Measurements from ENCODE around the gene LYZL6.

LYZL6 gene

DNA sequence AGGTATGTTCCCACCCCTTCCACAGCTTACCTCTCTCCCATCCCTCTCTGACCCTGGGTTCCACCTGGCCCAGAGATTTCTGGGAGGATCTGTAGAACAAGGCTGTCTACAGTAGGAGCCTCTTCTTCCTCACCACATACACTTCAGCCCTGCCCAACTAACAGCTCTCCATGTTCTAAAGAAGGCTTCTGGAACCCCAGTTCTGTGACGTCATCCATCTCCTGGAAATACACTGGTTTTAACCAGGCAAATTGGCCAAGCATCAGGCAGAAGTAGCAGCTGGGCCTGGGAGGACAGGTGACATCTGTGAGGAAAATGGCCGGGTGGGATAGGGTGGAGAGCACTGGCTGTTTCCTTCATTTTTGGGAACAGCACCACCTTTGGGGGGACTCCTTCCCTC lies at the start of gene LYZL6:
Gene LYZL6, minus strand, starts transcription at position 177 of the 400 bp plus-strand sequence. CDS start 4,357 bp downstream, outside the sequence.
- TF ChIP-seq SUZ12 (IDR thresholded peaks at IDR 0.05; ENCODE audit: extremely low read depth, insufficient read depth, insufficient read length) = no peak
- no peak for TF ChIP-seq ZNF274 (IDR thresholded peaks at IDR 0.05; ENCODE audit: low read depth, low read length)
- TF ChIP-seq YY1 (IDR thresholded peaks at IDR 0.05; ENCODE audit: insufficient read depth, insufficient read length) = no peak
- no peak for DNase-seq (ENCODE audit: low read depth, low spot score)
- no peak within 1 kb of the TSS for H3K4me3 ChIP-seq (ENCODE audit: insufficient read length, low read depth)
- H3K36me3 ChIP-seq (ENCODE audit: insufficient read depth, insufficient read length, low read length) = no peaks in the 10 kb centered on the region
- no peaks in the 10 kb centered on the region for H3K9me3 ChIP-seq (ENCODE audit: insufficient read depth, low read length)
- no peaks in the 10 kb centered on the region for H3K4me1 ChIP-seq (ENCODE audit: insufficient read depth, insufficient read length)
- no peaks in the 10 kb centered on the region for H3K27me3 ChIP-seq (ENCODE audit: insufficient read depth, insufficient read length)
- no peak within 1 kb of the TSS for H3K9ac ChIP-seq (ENCODE audit: insufficient read length, low read depth)

- no peak for TF ChIP-seq SUZ12 (IDR thresholded peaks at IDR 0.05; ENCODE audit: extremely low read depth, insufficient read depth, insufficient read length)
- TF ChIP-seq ZNF274 (IDR thresholded peaks at IDR 0.05; ENCODE audit: low read depth, low read length) = no peak
- no peak for TF ChIP-seq YY1 (IDR thresholded peaks at IDR 0.05; ENCODE audit: insufficient read depth, insufficient read length)
- Histone ChIP-seq H3K4me1 (ENCODE audit: insufficient read depth, insufficient read length) (no peaks in the 10 kb centered on the region), H3K9me3 (ENCODE audit: insufficient read depth, low read length) (peaks cover 6% of the 10 kb centered on the region; the same call in 1 of the 2 replicates), H3K27me3 (ENCODE audit: insufficient read depth, insufficient read length) (no peaks in the 10 kb centered on the region), H3K4me3 (ENCODE audit: insufficient read length, low read depth) (no peak overlapping the region), H3K9ac (ENCODE audit: insufficient read length, low read depth) (no peak overlapping the region), H3K36me3 (ENCODE audit: insufficient read depth, insufficient read length, low read length) (no peaks in the 10 kb centered on the region)
- DNase-seq (ENCODE audit: low read depth, low spot score) = no peak
Measured at GRCh38 chr17:35991075-35991474, 47.6 kb upstream of the LYZL6 start.

- Histone ChIP-seq H3K9me3 (ENCODE audit: insufficient read depth, low read length) (peaks cover 6% of the 10 kb centered on the region; the same call in 1 of the 2 replicates), H3K4me3 (ENCODE audit: insufficient read length, low read depth) (no peak overlapping the region), H3K4me1 (ENCODE audit: insufficient read depth, insufficient read length) (no peaks in the 10 kb centered on the region), H3K27me3 (ENCODE audit: insufficient read depth, insufficient read length) (no peaks in the 10 kb centered on the region), H3K36me3 (ENCODE audit: insufficient read depth, insufficient read length, low read length) (no peaks in the 10 kb centered on the region), H3K9ac (ENCODE audit: insufficient read length, low read depth) (no peak overlapping the region)
- TF ChIP-seq YY1 (IDR thresholded peaks at IDR 0.05; ENCODE audit: insufficient read depth, insufficient read length) = no peak
- TF ChIP-seq ZNF274 (IDR thresholded peaks at IDR 0.05; ENCODE audit: low read depth, low read length) = no peak
- TF ChIP-seq SUZ12 (IDR thresholded peaks at IDR 0.05; ENCODE audit: extremely low read depth, insufficient read depth, insufficient read length) = no peak
- DNase-seq (ENCODE audit: low read depth, low spot score) = no peak
Measured at GRCh38 chr17:35988164-35988563, 44.7 kb upstream of the LYZL6 start.

- Histone ChIP-seq H3K27me3 (ENCODE audit: insufficient read depth, insufficient read length) (no peaks in the 10 kb centered on the region), H3K9me3 (ENCODE audit: insufficient read depth, low read length) (peaks cover 6% of the 10 kb centered on the region; the same call in 1 of the 2 replicates), H3K4me1 (ENCODE audit: insufficient read depth, insufficient read length) (no peaks in the 10 kb centered on the region), H3K9ac (ENCODE audit: insufficient read length, low read depth) (no peak within 1 kb of the TSS), H3K4me3 (ENCODE audit: insufficient read length, low read depth) (no peak within 1 kb of the TSS), H3K36me3 (ENCODE audit: insufficient read depth, insufficient read length, low read length) (no peaks in the 10 kb centered on the region)
- TF ChIP-seq SUZ12 (IDR thresholded peaks at IDR 0.05; ENCODE audit: extremely low read depth, insufficient read depth, insufficient read length) (no peak), ZNF274 (IDR thresholded peaks at IDR 0.05; ENCODE audit: low read depth, low read length) (no peak), YY1 (IDR thresholded peaks at IDR 0.05; ENCODE audit: insufficient read depth, insufficient read length) (no peak)
- no peak for DNase-seq (ENCODE audit: low read depth, low spot score)
Measured at GRCh38 chr17:35986643-35987042, 43.1 kb upstream of the LYZL6 start, which contains the start of gene CCL14. Gene CCL14 (minus strand): TSS chr17:35986729. CDS start chr17:35986649, 80 bp downstream.

DNA sequence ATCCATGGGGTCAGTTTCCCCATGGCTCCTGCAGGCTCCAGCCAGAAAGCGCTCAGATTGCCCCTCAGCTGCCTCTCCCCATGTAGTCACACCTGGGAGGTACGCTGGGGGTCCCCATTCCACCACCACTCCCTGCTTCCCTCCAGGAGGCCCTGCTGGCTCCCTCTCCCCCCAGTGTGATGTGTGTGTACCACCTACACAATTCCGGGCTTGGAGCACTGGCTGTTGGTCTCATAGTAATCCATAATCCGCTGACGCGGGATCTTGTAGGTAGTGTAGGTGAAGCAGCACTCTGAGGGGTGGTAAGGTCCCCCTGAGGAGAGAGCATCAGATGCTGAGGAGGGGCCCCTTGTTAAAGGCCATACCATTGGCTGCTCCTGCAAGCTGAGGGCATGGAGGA lies 40.6 kb upstream of the LYZL6 start:
- TF ChIP-seq ZNF274 (IDR thresholded peaks at IDR 0.05; ENCODE audit: low read depth, low read length) (no peak), SUZ12 (IDR thresholded peaks at IDR 0.05; ENCODE audit: extremely low read depth, insufficient read depth, insufficient read length) (no peak), YY1 (IDR thresholded peaks at IDR 0.05; ENCODE audit: insufficient read depth, insufficient read length) (no peak)
- DNase-seq (ENCODE audit: low read depth, low spot score) = no peak
- Histone ChIP-seq H3K4me1 (ENCODE audit: insufficient read depth, insufficient read length) (no peaks in the 10 kb centered on the region), H3K27me3 (ENCODE audit: insufficient read depth, insufficient read length) (no peaks in the 10 kb centered on the region), H3K36me3 (ENCODE audit: insufficient read depth, insufficient read length, low read length) (no peaks in the 10 kb centered on the region), H3K9me3 (ENCODE audit: insufficient read depth, low read length) (0 out of 2 replicates have a peak, but pooled peaks cover 4% of the 10 kb centered on the region), H3K4me3 (ENCODE audit: insufficient read length, low read depth) (no peak overlapping the region), H3K9ac (ENCODE audit: insufficient read length, low read depth) (no peak overlapping the region)

DNA sequence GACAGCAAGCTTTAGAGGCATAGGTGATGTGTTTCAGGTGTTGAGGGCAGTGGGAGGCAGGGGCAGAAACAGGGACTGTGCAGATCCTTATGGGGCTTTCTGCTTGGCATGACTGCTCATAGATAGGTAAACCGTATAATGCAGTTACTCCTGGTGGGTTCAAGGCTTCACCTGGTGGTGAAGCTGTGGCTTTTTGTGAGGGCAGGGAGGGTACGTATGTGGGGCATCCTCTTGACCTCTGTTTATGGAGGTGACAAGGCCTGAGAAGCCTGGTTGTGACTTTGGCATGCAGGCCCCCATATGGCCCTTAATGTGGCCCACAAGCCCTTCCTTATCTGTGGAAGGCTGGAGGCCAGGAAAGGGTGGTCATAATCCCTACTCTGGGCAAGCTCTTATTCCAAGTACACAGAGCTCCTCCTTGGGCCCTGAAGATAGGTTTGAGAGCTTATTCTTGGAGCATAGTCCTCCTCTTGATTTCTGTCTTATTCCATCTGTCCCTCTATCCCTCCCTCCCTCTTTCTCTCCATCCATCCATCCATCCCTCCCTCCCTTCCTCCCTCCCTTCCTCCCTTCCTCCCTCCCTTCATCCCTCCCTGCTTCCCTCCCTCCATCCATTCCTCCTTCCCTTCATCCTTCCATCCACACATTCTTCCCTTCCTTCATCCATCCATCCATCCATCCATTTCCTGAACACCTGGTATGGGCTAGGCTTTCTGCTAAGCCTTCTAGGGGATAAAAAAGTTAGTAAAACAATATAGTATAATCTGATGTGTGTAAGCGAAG lies 39.1 kb upstream of the LYZL6 start:
- Histone ChIP-seq H3K9me3 (ENCODE audit: insufficient read depth, low read length) (no peaks in the 10 kb centered on the region), H3K4me3 (ENCODE audit: insufficient read length, low read depth) (no peak overlapping the region), H3K36me3 (ENCODE audit: insufficient read depth, insufficient read length, low read length) (no peaks in the 10 kb centered on the region), H3K27me3 (ENCODE audit: insufficient read depth, insufficient read length) (no peaks in the 10 kb centered on the region), H3K9ac (ENCODE audit: insufficient read length, low read depth) (no peak overlapping the region), H3K4me1 (ENCODE audit: insufficient read depth, insufficient read length) (no peaks in the 10 kb centered on the region)
- no peak for DNase-seq (ENCODE audit: low read depth, low spot score)
- no peak for TF ChIP-seq ZNF274 (IDR thresholded peaks at IDR 0.05; ENCODE audit: low read depth, low read length)
- no peak for TF ChIP-seq SUZ12 (IDR thresholded peaks at IDR 0.05; ENCODE audit: extremely low read depth, insufficient read depth, insufficient read length)
- TF ChIP-seq YY1 (IDR thresholded peaks at IDR 0.05; ENCODE audit: insufficient read depth, insufficient read length) = no peak

GRCh38 chr17:35981908-35982330 lies 38.4 kb upstream of the LYZL6 start:
- Histone ChIP-seq H3K9me3 (ENCODE audit: insufficient read depth, low read length) (no peaks in the 10 kb centered on the region), H3K4me3 (ENCODE audit: insufficient read length, low read depth) (no peak overlapping the region), H3K4me1 (ENCODE audit: insufficient read depth, insufficient read length) (no peaks in the 10 kb centered on the region), H3K9ac (ENCODE audit: insufficient read length, low read depth) (no peak overlapping the region), H3K36me3 (ENCODE audit: insufficient read depth, insufficient read length, low read length) (no peaks in the 10 kb centered on the region), H3K27me3 (ENCODE audit: insufficient read depth, insufficient read length) (no peaks in the 10 kb centered on the region)
- TF ChIP-seq ZNF274 (IDR thresholded peaks at IDR 0.05; ENCODE audit: low read depth, low read length) = no peak
- TF ChIP-seq SUZ12 (IDR thresholded peaks at IDR 0.05; ENCODE audit: extremely low read depth, insufficient read depth, insufficient read length) = no peak
- no peak for TF ChIP-seq YY1 (IDR thresholded peaks at IDR 0.05; ENCODE audit: insufficient read depth, insufficient read length)
- no peak for DNase-seq (ENCODE audit: low read depth, low spot score)

Data from NT2/D1 (cell line).